ENCODE results near the gene ACOXL. TPM values are rescaled to one million over a fixed set of nuclear protein-coding genes. Genes with fewer than 3 reads are reported as not detected.

ACOXL gene
- total and polyA plus RNA-seq, 9 of the 15 experiments (the other 6 are each of a cell fraction or from before 2014, with no cell fraction given), result 0.31 to 0.56 TPM; not detected in 7

GRCh38 chr2:111128096-111128495, 395.7 kb downstream of the ACOXL start (continued):
- TF ChIP-seq ZNF518B (CRISPR knock-in tag; IDR thresholded peaks at IDR 0.05) (no peak), LEF1 (IDR thresholded peaks at IDR 0.05) (no peak), PCBP2 (IDR thresholded peaks at IDR 0.05; ENCODE audit: low read depth, low read length, poor library complexity, severe bottlenecking) (no peak), ZNF668 (CRISPR knock-in tag; IDR thresholded peaks at IDR 0.05) (no peak), HMG20B (CRISPR knock-in tag; IDR thresholded peaks at IDR 0.05) (no peak), RBM39 (optimal IDR thresholded peaks at IDR 0.05; ENCODE audit: low read depth, low read length) (no peak), GATA2 (CRISPR knock-in tag; IDR thresholded peaks at IDR 0.05) (no peak), FOXA1 (IDR thresholded peaks at IDR 0.05; ENCODE audit: borderline replicate concordance) (no peak), ZNF551 (CRISPR knock-in tag; IDR thresholded peaks at IDR 0.05) (no peak), ZNF232 (CRISPR knock-in tag; IDR thresholded peaks at IDR 0.05) (no peak), SRF (CRISPR knock-in tag; IDR thresholded peaks at IDR 0.05) (no peak)

Data from K562 (cell line).